ENCODE results near the gene KLF3.

DNA sequence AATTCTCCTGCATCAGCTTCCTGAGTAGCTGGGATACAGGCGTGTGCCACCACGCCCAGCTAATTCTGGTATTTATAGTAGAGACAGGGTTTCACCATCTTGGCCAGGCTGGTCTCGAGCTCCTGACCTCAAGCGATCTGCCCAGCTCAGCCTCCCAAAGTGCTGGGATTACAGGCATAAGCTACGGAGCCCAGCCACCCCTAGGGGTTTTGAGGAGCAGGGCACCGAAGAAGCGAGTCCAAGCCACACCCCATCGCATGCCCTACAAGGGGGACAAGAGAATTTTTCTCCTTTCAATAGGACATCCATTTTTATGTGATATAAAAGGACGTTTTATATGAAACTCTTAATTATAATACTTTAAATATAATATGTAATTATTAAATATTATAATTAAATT, 13.9 kb upstream of the KLF3 start:
- no peak for TF ChIP-seq POLR2A (IDR thresholded peaks at IDR 0.05)
- TF ChIP-seq CTCF (IDR thresholded peaks at IDR 0.05) = no peak
- TF ChIP-seq POLR2AphosphoS5 (IDR thresholded peaks at IDR 0.05) = no peak
- no peak for TF ChIP-seq EP300 (IDR thresholded peaks at IDR 0.05)

All from stomach (tissue), 4 donors.